Measurements from ENCODE around the gene DDHD1.

DDHD1 gene

DNA sequence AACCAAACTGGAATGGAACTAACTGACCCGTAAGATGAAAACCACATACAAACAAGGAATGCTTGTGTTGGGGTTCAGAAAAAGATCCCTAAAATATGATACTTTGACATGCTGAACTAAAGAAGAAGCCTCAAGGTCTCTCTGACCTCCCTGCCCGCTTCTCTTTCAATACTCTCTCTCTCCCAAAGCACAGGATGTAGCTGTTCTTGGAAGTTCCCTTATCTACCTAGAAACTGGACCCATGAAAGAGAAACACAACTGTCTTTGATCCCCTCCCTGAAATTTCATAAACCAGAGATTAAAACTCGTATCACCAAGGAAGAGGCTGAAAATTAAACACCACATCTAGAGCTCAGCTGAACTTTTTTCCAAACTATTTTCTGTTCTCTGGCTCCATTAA, 125.6 kb downstream of the DDHD1 start:
- DNase-seq = no peak

GRCh38 chr14:53027041-53027440, 126.1 kb downstream of the DDHD1 start:
- DNase-seq = no peak

- DNase-seq = no peak
Measured at GRCh38 chr14:53023325-53023724, 129.8 kb downstream of the DDHD1 start.

GRCh38 chr14:53022593-53022992, 130.5 kb downstream of the DDHD1 start:
- DNase-seq = no peak

GRCh38 chr14:53020193-53020932, 132.8 kb downstream of the DDHD1 start:
- no peak for DNase-seq

GRCh38 chr14:53019406-53019805, 133.7 kb downstream of the DDHD1 start:
- DNase-seq = no peak

DNA sequence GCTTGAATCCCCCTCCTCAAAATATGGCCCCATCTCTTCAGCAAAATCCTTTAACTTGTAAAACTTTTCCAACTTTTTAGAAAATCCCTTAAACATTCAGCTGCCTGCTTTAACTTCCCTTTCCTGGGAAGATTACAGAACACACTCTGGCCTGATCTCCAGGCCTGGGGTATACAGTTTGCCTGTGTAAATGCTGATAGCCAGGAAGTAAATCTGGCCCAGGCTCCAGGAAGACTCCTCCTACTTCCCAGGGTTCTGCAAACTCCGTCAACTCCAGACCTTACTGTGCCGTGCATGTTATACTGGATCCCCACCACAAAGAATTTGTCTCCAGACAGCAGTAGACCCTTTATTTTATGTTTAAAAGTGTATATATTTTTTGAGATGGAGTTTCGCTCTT, 135.3 kb downstream of the DDHD1 start:
- DNase-seq = no peak

DNA sequence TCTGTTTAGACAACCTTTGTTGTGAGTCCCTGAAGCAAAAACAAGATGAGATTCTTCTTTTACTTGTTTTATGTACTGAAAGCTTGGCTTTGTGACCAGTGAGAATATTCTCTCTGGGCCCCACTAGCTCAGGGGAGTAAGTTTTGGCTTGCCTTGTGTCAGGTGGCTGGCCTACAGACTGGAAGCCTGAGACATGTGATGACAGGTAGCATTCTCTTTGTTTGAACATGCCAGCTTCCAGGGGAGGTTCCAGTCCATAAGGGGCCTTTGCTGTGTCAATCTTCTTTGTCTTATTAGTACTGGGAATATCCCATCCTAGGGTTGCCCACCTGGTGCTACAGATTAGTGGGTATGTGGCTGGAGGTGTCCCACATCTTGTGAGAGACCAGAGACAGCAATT, 136.2 kb downstream of the DDHD1 start:
- no peak for DNase-seq

DNA sequence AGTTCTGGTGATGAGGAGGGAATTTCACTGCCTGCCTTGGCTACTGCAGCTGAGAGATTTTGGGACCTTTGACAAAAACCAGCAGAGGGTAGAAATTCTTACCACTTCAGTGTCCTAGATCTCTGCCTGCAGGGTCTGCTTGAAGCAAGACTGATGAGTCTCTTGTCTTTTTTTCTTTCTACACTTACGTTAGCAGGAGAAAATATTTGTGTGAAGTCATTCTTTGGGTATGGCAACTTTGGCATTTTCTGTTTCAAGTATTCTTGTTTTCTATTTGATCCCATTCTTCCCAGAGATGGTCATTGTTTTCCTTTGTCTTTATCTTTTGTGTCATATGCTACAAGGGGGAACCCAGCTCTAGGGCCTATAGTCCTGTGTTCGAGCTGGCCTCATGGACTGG, 136.6 kb downstream of the DDHD1 start:
- DNase-seq = no peak

- no peak for DNase-seq
Measured at GRCh38 chr14:53011053-53011462, 142.1 kb downstream of the DDHD1 start.

DNA sequence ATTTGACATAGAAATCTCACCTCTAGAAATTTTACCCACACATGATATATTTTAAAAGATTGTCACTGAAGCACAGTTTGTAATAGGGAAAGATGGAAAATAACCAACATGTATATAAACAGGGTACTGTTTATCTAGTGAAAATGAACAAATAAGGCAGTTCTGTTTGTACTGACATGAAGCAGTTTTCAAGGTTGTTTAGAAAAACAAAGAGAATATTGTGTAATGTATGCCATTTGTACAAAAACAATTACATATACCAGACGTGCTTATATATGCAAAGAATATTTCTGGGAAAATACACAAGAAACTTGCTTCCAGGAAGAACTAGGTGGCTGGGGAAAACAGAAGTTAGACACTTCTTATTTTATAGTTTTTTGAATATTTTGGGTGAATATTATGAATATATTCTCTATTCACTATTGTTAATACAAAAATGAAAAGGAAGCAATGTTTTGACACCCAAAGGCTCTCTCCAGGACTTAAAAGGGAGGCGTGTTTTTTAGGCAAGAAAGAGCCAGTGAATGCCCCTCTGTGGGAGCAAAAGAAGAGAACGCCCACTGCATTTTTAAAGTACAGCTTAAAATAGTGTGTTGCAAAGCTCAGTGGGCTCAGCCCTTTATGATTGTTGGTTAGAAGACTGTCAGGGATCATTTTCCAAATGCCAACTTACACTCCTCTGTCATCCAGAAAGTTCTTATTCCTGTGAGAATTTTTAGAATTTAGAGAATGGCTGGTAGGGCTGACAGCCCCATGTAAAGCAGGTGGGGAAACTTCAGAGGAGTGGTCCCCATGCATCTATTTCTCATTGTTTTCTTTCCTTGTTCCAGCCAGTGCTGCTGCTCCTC, 142.7 kb downstream of the DDHD1 start:
- DNase-seq = no peak

DNA sequence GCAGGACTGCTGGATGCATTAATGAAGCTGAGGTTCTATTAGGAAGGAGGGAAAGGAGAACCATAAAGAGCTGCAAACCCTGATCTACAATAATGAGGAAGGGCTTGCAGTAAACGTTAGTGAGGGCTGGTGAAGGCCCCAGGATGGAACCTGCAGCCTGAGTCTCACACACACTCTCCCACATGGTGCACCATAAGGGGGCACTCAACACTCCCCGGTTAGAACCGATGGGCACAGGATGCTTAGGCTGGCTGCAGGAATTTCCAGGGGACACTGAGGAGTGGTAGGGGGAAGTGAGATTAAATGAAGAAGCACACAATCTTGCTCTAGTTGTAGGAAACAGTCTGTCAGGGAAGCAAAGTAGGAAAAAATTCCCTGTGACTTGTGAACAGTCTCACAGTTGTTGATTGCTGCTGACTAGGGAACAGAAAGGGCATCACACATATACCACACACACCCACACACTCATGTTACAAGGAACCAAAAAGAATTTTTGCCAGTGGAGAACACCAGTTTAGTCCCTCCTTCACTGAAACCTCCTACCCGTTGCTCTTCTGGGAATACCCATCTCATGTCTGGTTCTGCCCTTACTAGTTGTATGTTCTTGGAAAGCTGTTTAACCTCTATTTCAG, 146.1 kb downstream of the DDHD1 start:
- DNase-seq = no peak

- no peak for DNase-seq
Measured at GRCh38 chr14:53004976-53005375, 148.1 kb downstream of the DDHD1 start.

- no peak for DNase-seq
Measured at GRCh38 chr14:53003776-53004175, 149.3 kb downstream of the DDHD1 start.

DNA sequence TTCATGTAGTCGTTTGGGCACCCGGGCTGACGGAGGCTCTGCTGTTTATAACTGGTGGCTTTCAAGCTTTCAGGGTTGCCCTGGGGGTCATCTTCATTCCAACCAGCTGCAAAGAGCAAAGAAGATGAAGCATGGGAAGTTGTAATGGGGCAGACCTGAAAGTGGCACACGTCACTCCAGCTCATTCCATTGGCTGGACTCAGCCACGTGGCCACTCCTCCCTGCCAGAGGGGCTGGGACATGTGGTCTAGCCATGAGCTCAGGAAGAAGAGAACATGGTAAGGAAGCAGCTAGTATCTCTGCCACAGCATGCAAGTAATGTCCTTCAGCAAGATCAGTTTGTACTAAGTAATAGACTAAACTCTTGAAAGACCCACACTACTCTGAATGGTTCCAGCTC, 150.5 kb downstream of the DDHD1 start:
- DNase-seq = no peak

DNA sequence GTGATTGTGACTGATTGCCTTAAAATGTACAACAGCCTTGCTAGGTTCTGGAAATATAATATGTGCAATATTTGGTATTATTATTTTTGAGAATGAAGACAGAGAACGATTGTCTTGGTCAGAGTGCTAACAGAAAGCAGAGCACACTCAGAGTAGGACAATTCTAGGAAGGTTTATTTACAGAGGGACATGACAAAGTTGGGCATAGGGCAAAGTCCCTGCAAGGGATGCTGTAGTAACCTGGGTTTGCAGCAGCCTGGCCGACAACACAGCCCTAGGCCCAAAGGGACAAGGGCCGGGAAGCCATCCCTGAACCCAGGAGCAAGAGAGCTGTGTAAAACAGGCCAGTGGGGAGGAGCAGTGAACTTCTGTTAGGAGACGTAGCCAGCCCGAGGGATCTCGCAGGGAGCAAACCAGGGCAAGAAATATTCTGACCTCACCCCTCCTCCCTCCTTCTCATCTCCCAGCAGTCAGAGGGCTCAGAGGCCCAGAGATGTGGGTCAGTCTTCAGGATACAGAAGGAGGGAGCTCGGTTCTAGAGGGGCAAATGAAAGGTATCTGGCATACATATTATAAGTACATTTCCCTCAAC, 151.2 kb downstream of the DDHD1 start:
- no peak for DNase-seq

- no peak for DNase-seq
Measured at GRCh38 chr14:52998376-52999015, 154.6 kb downstream of the DDHD1 start.

DNA sequence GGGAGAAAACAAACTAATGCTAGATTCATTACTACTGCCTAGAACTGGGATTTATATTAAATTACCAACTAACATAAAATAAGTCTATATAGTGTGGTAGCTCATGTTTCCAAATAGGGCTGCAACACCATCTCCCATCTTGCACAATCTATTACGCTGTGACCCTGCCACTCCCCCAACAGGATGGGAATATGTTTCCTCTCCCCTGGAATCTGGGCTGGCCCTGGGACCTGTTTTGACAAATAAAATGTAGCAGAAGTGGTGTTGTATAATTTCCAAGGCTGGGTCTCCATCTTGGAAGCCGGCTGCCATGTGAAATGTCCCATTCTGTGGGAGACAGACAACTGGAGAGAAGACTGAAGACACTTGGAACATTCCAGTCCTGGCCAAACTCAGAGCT, 156.6 kb downstream of the DDHD1 start:
- DNase-seq = no peak

- no peak for DNase-seq
Measured at GRCh38 chr14:52995998-52996397, 157.1 kb downstream of the DDHD1 start.

GRCh38 chr14:52992236-52992870, 160.8 kb downstream of the DDHD1 start:
- DNase-seq = no peak

DNA sequence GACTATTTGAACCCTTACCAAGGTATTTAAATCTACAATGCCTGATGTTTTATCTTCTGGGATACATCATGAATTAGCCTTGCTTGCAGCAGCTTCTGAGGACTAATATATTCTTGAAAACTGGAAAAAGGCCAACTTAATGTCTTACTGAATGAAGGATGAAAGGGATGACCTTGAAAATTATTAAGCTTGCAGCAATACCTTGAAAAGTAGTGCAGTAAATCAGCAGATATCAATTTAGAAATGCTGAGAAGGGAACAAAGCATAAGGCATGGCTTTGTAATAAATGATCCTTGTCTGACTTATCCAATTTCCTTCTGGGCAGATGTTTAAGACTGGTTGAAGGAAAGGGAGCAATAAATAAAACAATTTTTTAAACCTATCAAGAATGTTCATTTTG, 165.0 kb downstream of the DDHD1 start:
- DNase-seq = no peak

- DNase-seq = no peak
Measured at GRCh38 chr14:52987514-52987913, 165.6 kb downstream of the DDHD1 start.
